ENCODE data around the gene LARGE1.

- TF ChIP-seq EZH2 (IDR thresholded peaks at IDR 0.05; ENCODE audit: insufficient read depth, poor library complexity, severe bottlenecking) (no peak), EZH2phosphoT487 (IDR thresholded peaks at IDR 0.05; ENCODE audit: insufficient read depth, low read depth) (no peak)
Observed at GRCh38 chr22:33472462-33473344, 447.6 kb downstream of the LARGE1 start.

Measured in GM23248 (cell line).